Stimulated activated naive CD8-positive, alpha-beta T cell treated with anti-CD3 and anti-CD28 coated beads, Interleukin-15, amount 100 ng/mL, for 72 hours (primary cell): ENCODE measurements around the gene CLEC7A.
A peak's percentile ranks its signal among the peaks of the same experiment; 100 is the strongest.

Experiments used
- ATAC-seq: fragments of 150-1000 bp; cut with Tn5 transposase; 2 replicates; pipeline ENCODE4 v1.10.0; 2021; ENCODE audit warnings: mild to moderate bottlenecking, moderate library complexity
- DNase-seq, 2 donors: peaks; one replicate each; pipeline ENCODE4 v3.0.0; 2021 to 2022
- H3K27ac Mint-ChIP-seq, 2 donors: one replicate each; pipeline ENCODE4 v1.8.0; 2022; ENCODE audit warnings: mild to moderate bottlenecking in 2 of 2, mixed read lengths in 2 of 2, moderate library complexity in 2 of 2
- H3K27me3 Mint-ChIP-seq: one replicate; pipeline ENCODE4 v1.8.0; 2022; ENCODE audit warnings: mixed read lengths
- H3K4me1 Mint-ChIP-seq: one replicate; pipeline ENCODE4 v1.8.0; 2022; ENCODE audit warnings: mild to moderate bottlenecking, mixed read lengths
- H3K4me3 Mint-ChIP-seq, 2 donors: one replicate each; pipeline ENCODE4 v1.8.0; 2022; ENCODE audit warnings: mild to moderate bottlenecking in 2 of 2, mixed read lengths in 2 of 2, moderate library complexity in 1 of 2
- H3K9me3 Mint-ChIP-seq, 2 donors: one replicate each; pipeline ENCODE4 v1.8.0; 2022; ENCODE audit warnings: mixed read lengths in 2 of 2

The CLEC7A gene

GRCh38 chr12:10130042-10130441 is at the start of gene CLEC7A:
TSS of gene CLEC7A (minus strand) at chr12:10130199. CDS start at chr12:10130082, 117 bp downstream.
- Mint-ChIP-seq H3K9me3 (no peaks in the 10 kb centered on the region), H3K27me3 (peaks cover 28% of the 10 kb centered on the region), H3K27ac (no peak within 1 kb of the TSS), H3K4me3 (peak within 1 kb of the TSS in 1 of 2 donors; percentile 19), H3K4me1 (peaks cover 10% of the 10 kb centered on the region)
- ATAC-seq (peak; percentile 91), DNase-seq (no peak)

- DNase-seq = no peak
- Mint-ChIP-seq H3K27ac (no peak overlapping the region), H3K4me3 (no peak overlapping the region), H3K27me3 (peaks cover 17% of the 10 kb centered on the region), H3K9me3 (no peaks in the 10 kb centered on the region), H3K4me1 (no peaks in the 10 kb centered on the region)
- ATAC-seq = no peak
These were observed 49.8 kb upstream of the CLEC7A start for GRCh38 chr12:10179776-10180181.

- Mint-ChIP-seq H3K4me1 (no peaks in the 10 kb centered on the region), H3K27ac (no peak within 1 kb of the TSS), H3K27me3 (peaks cover 17% of the 10 kb centered on the region), H3K4me3 (no peak within 1 kb of the TSS), H3K9me3 (no peaks in the 10 kb centered on the region)
- ATAC-seq (no peak), DNase-seq (no peak)
These were observed 48.8 kb upstream of the CLEC7A start, which contains the start of gene TMEM52B for GRCh38 chr12:10178821-10179220. TSS of gene TMEM52B (plus strand) at chr12:10179032. CDS start at chr12:10179575, 543 bp downstream.

- ATAC-seq (no peak), DNase-seq (no peak)
- Mint-ChIP-seq H3K4me3 (no peak overlapping the region), H3K9me3 (no peaks in the 10 kb centered on the region), H3K27ac (peak overlapping the region in 1 of 2 donors; percentile 28), H3K4me1 (no peaks in the 10 kb centered on the region), H3K27me3 (peaks cover 25% of the 10 kb centered on the region)
These were observed 46.0 kb upstream of the CLEC7A start for GRCh38 chr12:10175846-10176636.

GRCh38 chr12:10174986-10175614 is 45.1 kb upstream of the CLEC7A start:
- Mint-ChIP-seq H3K4me1 (no peaks in the 10 kb centered on the region), H3K27me3 (peaks cover 25% of the 10 kb centered on the region)
- no peak for ATAC-seq

GRCh38 chr12:10171973-10172728 is 42.2 kb upstream of the CLEC7A start, which contains the start of gene OLR1:
TSS of gene OLR1 (minus strand) at chr12:10172132. CDS start at chr12:10172077, 55 bp downstream.
- ATAC-seq (no peak), DNase-seq (no peak)
- no peak within 1 kb of the TSS for H3K4me3 Mint-ChIP-seq
- H3K27me3 Mint-ChIP-seq = peaks cover 15% of the 10 kb centered on the region
- no peak within 1 kb of the TSS for H3K27ac Mint-ChIP-seq
- no peaks in the 10 kb centered on the region for H3K9me3 Mint-ChIP-seq
- no peaks in the 10 kb centered on the region for H3K4me1 Mint-ChIP-seq

More at GRCh38 chr12:10174986-10175614, 45.1 kb upstream of the CLEC7A start:
- Mint-ChIP-seq H3K9me3 (no peaks in the 10 kb centered on the region), H3K27ac (peak overlapping the region in 1 of 2 donors; percentile 43), H3K4me3 (no peak overlapping the region)
- DNase-seq = no peak

- Mint-ChIP-seq H3K4me3 (no peak overlapping the region), H3K4me1 (no peaks in the 10 kb centered on the region), H3K27me3 (peaks cover 8% of the 10 kb centered on the region), H3K9me3 (no peaks in the 10 kb centered on the region), H3K27ac (no peak overlapping the region)
- DNase-seq (no peak), ATAC-seq (no peak)
These were observed 40.2 kb upstream of the CLEC7A start for GRCh38 chr12:10170216-10170615.

- DNase-seq (no peak), ATAC-seq (no peak)
- H3K9me3 Mint-ChIP-seq = no peaks in the 10 kb centered on the region
- H3K4me1 Mint-ChIP-seq = no peaks in the 10 kb centered on the region
- H3K4me3 Mint-ChIP-seq = no peak overlapping the region
- H3K27me3 Mint-ChIP-seq = peaks cover 8% of the 10 kb centered on the region
- H3K27ac Mint-ChIP-seq = no peak overlapping the region
These were observed 39.1 kb upstream of the CLEC7A start for GRCh38 chr12:10169104-10169503.

GRCh38 chr12:10167599-10167998 is 37.6 kb upstream of the CLEC7A start:
- no peaks in the 10 kb centered on the region for H3K9me3 Mint-ChIP-seq
- H3K27me3 Mint-ChIP-seq = peaks cover 6% of the 10 kb centered on the region
- no peak overlapping the region for H3K27ac Mint-ChIP-seq
- H3K4me1 Mint-ChIP-seq = no peaks in the 10 kb centered on the region
- ATAC-seq = no peak
- DNase-seq = no peak
- H3K4me3 Mint-ChIP-seq = no peak overlapping the region

- DNase-seq = no peak
- Mint-ChIP-seq H3K27ac (peak overlapping the region in 1 of 2 donors; percentile 33), H3K4me1 (no peaks in the 10 kb centered on the region), H3K4me3 (no peak overlapping the region), H3K27me3 (no peaks in the 10 kb centered on the region), H3K9me3 (no peaks in the 10 kb centered on the region)
- no peak for ATAC-seq
These were observed 35.4 kb upstream of the CLEC7A start for GRCh38 chr12:10165421-10165820.

- no peak overlapping the region for H3K4me3 Mint-ChIP-seq
- H3K9me3 Mint-ChIP-seq = no peaks in the 10 kb centered on the region
- no peak for DNase-seq
- H3K27ac Mint-ChIP-seq = no peak overlapping the region
- H3K27me3 Mint-ChIP-seq = peaks cover 13% of the 10 kb centered on the region
- ATAC-seq = no peak
- H3K4me1 Mint-ChIP-seq = no peaks in the 10 kb centered on the region
These were observed 33.1 kb upstream of the CLEC7A start for GRCh38 chr12:10163084-10163483.

- Mint-ChIP-seq H3K4me3 (no peak overlapping the region), H3K27me3 (peaks cover 13% of the 10 kb centered on the region), H3K27ac (no peak overlapping the region), H3K4me1 (no peaks in the 10 kb centered on the region), H3K9me3 (no peaks in the 10 kb centered on the region)
- DNase-seq (no peak), ATAC-seq (no peak)
These were observed 30.8 kb upstream of the CLEC7A start for GRCh38 chr12:10160617-10161385.

- no peaks in the 10 kb centered on the region for H3K9me3 Mint-ChIP-seq
- ATAC-seq (no peak), DNase-seq (no peak)
- peaks cover 15% of the 10 kb centered on the region for H3K27me3 Mint-ChIP-seq
- H3K4me3 Mint-ChIP-seq = no peak overlapping the region
- H3K4me1 Mint-ChIP-seq = peaks cover under 1% of the 10 kb centered on the region
- H3K27ac Mint-ChIP-seq = no peak overlapping the region
These were observed 29.3 kb upstream of the CLEC7A start for GRCh38 chr12:10159280-10159679.

- Mint-ChIP-seq H3K4me3 (no peak overlapping the region), H3K27me3 (peaks cover 24% of the 10 kb centered on the region), H3K4me1 (peaks cover 9% of the 10 kb centered on the region), H3K27ac (no peak overlapping the region), H3K9me3 (no peaks in the 10 kb centered on the region)
- no peak for DNase-seq
- ATAC-seq = no peak
These were observed 28.4 kb upstream of the CLEC7A start for GRCh38 chr12:10158406-10158805.

- no peak overlapping the region for H3K4me3 Mint-ChIP-seq
- H3K27ac Mint-ChIP-seq = no peak overlapping the region
- ATAC-seq = no peak
- no peak for DNase-seq
- H3K4me1 Mint-ChIP-seq = peaks cover 9% of the 10 kb centered on the region
- H3K27me3 Mint-ChIP-seq = peaks cover 24% of the 10 kb centered on the region
- H3K9me3 Mint-ChIP-seq = no peaks in the 10 kb centered on the region
These were observed 26.0 kb upstream of the CLEC7A start for GRCh38 chr12:10155966-10156365.
